Activated gamma-delta T cell treated with Interleukin-2 at 50 U/mL for 16 hours (primary cell): Measurements from ENCODE around the gene CTNNA1.

Source experiments
- DNase-seq: peaks from one replicate; pipeline ENCODE4 v3.0.0-alpha.2; 2020

Gene CTNNA1

DNA sequence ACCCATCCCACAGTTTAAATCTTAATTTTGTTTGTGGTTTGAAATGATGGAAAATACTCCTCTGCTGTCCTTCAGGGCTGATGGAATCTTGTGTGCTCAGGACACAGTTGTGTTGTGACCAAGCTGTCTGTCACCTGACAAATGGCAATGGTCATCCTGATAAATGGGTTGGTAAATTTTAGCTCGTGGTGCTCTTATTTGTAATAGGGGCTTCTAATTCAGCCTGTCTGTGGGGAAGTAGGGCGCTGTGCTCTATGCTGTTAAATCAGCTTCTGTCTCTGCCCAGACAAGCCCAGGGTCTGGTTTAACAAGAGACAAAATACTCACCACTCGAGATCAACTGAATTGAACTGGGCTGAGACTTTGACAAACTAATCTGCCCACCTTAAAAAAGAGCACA, 117.4 kb downstream of the CTNNA1 start:
- no peak for DNase-seq

DNA sequence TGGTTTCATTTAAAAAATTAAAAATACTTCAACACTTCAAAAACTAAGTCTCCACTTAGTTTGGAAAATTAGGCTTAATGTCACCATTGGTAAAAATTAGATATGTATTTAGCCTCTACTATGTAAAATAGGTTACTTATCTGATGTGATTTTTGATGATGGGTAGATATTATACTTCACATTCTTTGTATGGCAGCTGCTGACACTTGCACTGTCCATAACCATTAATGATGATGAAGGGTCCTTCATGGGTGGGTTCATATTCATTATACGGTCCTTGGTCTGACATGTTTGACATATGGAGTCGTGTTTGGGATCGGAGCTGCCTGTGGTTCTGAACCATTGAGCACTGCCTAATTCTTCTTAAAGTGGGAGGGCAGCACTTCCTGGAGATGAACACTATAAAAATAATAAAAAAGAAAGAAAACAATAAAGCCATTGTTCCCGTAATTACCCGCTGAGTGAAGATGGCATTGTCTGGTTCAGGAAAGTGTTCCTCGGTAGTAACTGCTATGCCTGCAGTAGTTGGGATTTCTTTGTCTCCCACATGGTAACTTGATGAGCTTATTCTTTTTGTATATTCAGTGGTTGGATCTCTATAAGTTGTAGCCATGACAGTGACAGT, 119.7 kb downstream of the CTNNA1 start:
- DNase-seq: no peak

DNA sequence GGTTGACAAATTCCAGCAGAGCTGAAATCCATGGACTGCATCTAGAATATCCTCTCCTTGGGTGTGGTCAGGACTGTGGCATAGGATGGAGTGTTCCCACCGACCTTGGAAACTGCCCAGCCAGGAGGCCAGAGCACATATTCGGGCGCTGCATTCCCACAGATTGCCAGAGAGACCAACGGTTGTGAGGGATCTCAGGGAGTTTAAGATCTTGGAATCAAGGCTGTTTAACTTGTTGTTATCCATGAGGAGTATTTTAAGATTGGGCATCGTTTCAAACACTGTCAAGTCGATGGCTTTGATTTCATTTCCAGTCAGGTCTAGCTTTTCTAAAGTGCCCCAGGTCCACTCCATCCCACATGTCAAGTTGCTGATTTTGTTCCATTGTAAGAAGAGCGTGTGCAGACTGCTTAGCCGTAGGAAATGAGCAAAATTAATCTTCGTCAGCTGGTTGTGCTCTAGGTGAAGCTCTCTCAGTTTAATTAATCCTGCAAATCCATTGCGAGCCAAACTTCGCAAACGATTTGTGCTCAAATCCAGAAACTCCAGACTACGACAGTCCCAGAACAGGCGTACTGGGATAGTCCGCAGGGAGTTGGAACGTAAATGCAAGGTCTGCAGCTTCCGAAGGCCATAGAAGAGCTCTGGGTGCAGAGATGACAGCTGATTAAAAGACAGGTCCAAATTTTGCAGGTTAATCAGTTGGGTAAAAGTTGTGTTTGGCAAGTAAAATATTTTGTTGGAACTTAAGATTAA, 120.4 kb downstream of the CTNNA1 start:
- DNase-seq: no peak

DNA sequence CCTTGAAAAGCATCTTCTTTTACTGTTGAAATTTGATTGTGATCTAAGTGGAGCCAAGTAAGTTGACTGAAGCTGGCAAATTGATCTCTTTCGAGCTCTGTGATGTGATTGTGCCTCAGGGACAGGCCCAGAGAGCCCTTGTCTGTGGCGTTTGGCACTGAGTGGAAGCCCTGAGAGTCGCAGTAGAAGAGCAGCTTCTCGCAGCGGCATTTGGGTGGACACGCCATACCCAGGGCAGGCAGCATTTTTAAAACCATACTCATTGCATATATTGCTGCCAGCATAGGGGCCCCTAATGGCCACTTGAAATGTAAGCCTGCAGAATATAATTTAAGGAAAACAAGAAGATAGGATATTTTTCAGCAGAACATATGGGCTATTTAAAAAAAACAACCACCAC, 121.0 kb downstream of the CTNNA1 start:
- no peak for DNase-seq

GRCh38 chr5:138874771-138875551, 121.7 kb downstream of the CTNNA1 start, which contains the start of gene LRRTM2:
TSS of gene LRRTM2 (minus strand) at chr5:138875335. CDS start at chr5:138874911, 424 bp downstream.
- DNase-seq: no peak

DNA sequence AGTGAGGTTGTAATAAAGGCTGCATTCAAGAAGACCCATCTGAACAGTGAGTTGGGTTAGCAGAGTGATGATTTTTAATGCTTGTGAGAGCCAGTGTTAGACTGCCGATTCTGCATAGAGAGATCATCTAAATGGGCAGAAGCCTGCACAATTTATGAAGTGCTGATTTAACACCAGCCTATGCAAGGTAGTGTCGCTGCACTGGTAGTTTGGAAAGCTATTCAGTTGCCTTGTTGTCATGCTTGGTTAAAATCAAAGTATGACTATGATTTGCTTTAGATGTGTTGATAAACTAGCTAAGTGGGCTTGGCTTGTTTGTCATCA, 122.3 kb downstream of the CTNNA1 start:
- DNase-seq: no peak

GRCh38 chr5:138875946-138876345, 122.7 kb downstream of the CTNNA1 start:
- no peak for DNase-seq

- DNase-seq: no peak
Observed at GRCh38 chr5:138876811-138877210, 123.6 kb downstream of the CTNNA1 start.

DNA sequence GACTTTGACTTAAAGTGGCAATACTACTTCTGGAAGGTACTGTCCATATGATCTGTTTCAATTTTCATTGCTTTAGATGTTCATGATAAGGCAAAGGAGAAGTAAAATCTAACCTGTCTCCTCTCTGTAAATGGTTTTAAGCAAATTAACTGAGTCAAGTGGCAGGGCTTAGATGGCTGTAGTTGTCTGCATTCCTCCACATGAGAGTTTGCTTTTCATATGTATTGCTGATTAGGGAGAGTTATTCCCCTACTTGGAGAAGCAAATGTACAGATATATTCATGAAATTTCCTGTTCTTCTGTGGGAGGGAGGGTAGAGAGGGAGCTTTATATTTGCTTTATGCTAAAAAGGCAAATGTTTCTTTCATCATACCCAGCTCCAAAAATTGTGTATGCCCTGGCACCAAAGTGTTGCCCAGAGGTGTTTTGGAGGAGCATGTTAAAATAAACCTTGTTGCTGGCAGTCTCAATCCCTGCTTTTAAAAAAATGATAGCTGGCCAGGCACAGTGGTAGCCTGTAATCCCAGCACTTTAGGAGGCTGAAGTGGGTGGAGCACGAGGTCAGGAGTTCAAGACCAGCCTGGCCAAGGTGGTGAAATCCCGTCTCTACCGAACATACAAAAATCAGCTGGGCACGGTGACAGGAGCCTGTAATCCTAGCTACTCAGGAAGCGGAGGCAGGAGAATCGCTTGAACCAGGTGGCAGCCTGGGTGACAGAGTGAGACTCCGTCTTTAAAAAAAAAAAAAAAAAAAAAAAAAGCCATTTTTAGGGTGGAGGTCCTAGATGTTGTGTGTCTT, 125.4 kb downstream of the CTNNA1 start:
- no peak for DNase-seq

- DNase-seq: no peak
Observed at GRCh38 chr5:138883211-138883610, 130.0 kb downstream of the CTNNA1 start.

- DNase-seq: no peak
Observed at GRCh38 chr5:138884094-138884493, 130.9 kb downstream of the CTNNA1 start.

- no peak for DNase-seq
Observed at GRCh38 chr5:138884554-138884953, 131.3 kb downstream of the CTNNA1 start.

- no peak for DNase-seq
Observed at GRCh38 chr5:138889994-138890393, 136.8 kb downstream of the CTNNA1 start.

GRCh38 chr5:138890644-138891043, 137.4 kb downstream of the CTNNA1 start:
- DNase-seq: no peak

GRCh38 chr5:138895918-138896317, 142.7 kb downstream of the CTNNA1 start:
- DNase-seq: no peak

GRCh38 chr5:138898299-138898698, 145.1 kb downstream of the CTNNA1 start:
- DNase-seq: no peak

DNA sequence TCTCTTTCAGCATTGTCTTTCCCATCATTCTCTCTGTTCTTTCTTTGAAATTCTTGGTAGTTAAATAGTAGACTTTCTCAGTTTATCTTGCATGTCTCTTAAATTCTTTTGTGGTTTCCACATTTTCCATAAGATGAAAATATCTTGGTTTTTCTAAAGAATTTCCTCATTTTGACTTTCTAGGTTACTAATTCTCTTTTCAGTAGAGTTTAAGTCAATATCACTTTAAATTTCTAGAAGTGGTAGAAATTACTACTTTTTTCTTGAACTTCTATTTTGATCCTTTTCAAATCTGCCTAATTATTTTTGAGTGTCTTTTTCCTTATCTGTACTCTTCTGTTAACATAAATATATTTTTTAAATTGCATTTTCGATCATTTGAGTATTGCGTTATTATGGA, 145.5 kb downstream of the CTNNA1 start:
- no peak for DNase-seq

- no peak for DNase-seq
Observed at GRCh38 chr5:138900281-138900965, 147.2 kb downstream of the CTNNA1 start.

DNA sequence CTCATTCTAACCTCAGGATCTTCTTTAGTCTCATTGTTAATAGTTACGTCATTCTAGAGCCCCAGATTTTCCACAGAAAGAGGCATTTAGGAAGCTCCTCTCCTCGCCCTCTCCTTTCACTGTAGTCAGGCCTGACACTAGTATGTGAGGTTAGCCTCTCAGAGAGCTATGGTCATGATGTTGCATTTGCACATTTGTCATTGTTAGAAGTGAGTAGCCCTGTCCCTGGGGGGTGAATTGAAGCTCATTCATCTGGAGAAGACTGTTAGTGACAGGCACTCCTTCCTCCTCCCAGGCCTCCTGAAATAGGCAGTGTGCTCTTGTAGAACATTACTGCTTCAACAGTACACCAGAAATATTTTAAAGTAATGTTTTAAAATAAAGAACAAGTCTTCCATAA, 148.5 kb downstream of the CTNNA1 start:
- no peak for DNase-seq

DNA sequence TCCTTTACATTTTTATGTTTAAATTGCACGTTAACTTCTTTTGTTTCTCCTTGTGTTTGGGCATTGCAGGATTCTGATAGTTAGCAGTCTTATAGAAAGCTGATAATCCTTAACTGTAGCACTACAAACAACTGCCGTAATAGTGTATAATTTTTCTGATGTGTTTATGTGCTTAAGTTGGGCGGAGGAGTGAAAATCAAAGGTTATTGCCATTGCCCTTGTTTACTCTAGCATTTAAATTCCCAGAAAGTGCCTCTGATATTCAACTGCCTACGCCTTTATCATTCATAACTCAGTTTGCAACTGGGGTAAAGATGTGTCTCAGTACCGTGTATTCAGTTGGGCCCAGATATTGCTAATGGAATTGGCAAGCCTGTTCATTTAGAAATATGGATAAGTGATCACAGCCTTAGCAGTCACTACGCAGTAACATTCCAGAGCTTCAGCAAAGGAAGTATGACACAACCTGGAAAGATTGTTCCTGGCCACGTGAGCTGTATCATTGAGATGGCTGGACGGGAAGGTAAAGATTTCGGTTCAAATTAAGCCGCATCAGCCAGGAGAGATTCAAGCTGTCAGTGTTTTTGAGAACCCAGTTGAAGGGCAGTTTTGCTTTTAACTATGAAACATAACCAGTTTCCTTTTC, 150.0 kb downstream of the CTNNA1 start:
- no peak for DNase-seq

GRCh38 chr5:138905541-138905940, 152.3 kb downstream of the CTNNA1 start:
- no peak for DNase-seq

DNA sequence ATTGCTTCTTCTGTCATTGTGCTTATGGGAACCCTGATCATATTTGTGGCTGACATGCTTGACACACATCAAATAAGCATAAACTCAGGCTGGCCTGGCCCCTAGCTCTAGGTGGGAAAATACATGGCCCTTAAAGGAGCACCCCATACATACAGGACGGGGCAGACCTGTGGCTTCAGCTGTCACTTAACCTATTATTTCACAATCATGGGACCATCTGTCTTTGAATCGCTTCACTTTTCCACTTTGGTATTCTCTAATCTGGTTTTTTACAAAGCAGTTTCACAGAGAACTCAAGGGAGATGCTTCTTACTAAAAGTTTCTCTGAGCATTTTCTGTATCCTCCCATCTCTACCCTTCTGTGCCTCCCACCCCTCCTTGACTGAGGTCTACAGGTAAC, 156.5 kb downstream of the CTNNA1 start:
- no peak for DNase-seq
